Neuronal stem cell (in vitro differentiated cells): Measurements from ENCODE around the gene TAS2R46. TPM values are rescaled to one million over a fixed set of nuclear protein-coding genes. Genes with fewer than 3 reads are reported as not detected.
"Not testable (repeated sequence)": the region's sequence is repeated elsewhere in the genome, so short reads cannot be mapped to it uniquely, and the experiment has no call there.

Experiments used
- DNase-seq: peaks from one replicate; pipeline ENCODE4 v3.0.0-alpha.2; 2013; ENCODE audit warnings: low spot score
- H2AFZ ChIP-seq: one replicate; pipeline ENCODE4 v1.6.1; 2013; ENCODE audit warnings: mild to moderate bottlenecking, low read length, inconsistent platforms
- H2AK5ac ChIP-seq: 2 replicates; pipeline ENCODE4 v1.6.1; 2013; ENCODE audit warnings: low read depth, mild to moderate bottlenecking, inconsistent platforms, low read length, moderate library complexity, mixed read lengths
- H2BK120ac ChIP-seq: 2 replicates; pipeline ENCODE4 v1.6.1; 2013; ENCODE audit warnings: low read depth, mild to moderate bottlenecking, inconsistent platforms, low read length, moderate library complexity, mixed read lengths
- H2BK12ac ChIP-seq: one replicate; pipeline ENCODE4 v1.6.1; 2013; ENCODE audit warnings: low read length, inconsistent platforms
- H2BK15ac ChIP-seq: 2 replicates; pipeline ENCODE4 v1.6.1; 2013; ENCODE audit warnings: mild to moderate bottlenecking, low read length, inconsistent platforms, mixed read lengths
- H2BK5ac ChIP-seq: one replicate; pipeline ENCODE4 v1.6.1; 2013; ENCODE audit warnings: inconsistent platforms, mild to moderate bottlenecking, low read length, moderate library complexity
- H3K14ac ChIP-seq: one replicate; pipeline ENCODE4 v1.6.1; 2013; ENCODE audit warnings: low read length, inconsistent platforms
- H3K18ac ChIP-seq: 2 replicates; pipeline ENCODE4 v1.6.1; 2013; ENCODE audit warnings: low read length, inconsistent platforms
- H3K23ac ChIP-seq: 2 replicates; pipeline ENCODE4 v1.6.1; 2013; ENCODE audit warnings: low read depth, mild to moderate bottlenecking, mixed read lengths, low read length, inconsistent platforms; ENCODE audit not compliant: poor library complexity
- H3K27ac ChIP-seq: replicated peaks from 3 replicates; pipeline ENCODE4 v1.5.1; 2013; ENCODE audit warnings: low read length, inconsistent platforms
- H3K27me3 ChIP-seq, 3 experiments: 2 replicates each; pipeline ENCODE4 v1.6.1; 2013; ENCODE audit warnings: low read length in 3 of 3, mild to moderate bottlenecking in 2 of 3, inconsistent platforms in 1 of 3, low read depth in 1 of 3, mixed read lengths in 1 of 3, moderate library complexity in 1 of 3; ENCODE audit not compliant: control insufficient read depth in 3 of 3, insufficient read depth in 3 of 3
- H3K36me3 ChIP-seq, 2 donors: replicated peaks in 1 of 2; 2 replicates each; pipeline ENCODE4 v1.6.1; 2013; ENCODE audit warnings: low read length in 2 of 2; ENCODE audit not compliant: control insufficient read depth in 2 of 2, insufficient read depth in 2 of 2
- H3K4ac ChIP-seq: 2 replicates; pipeline ENCODE4 v1.6.1; 2013; ENCODE audit warnings: inconsistent platforms, mild to moderate bottlenecking, low read length, moderate library complexity
- H3K4me1 ChIP-seq, 2 donors: 1 replicate in 1 of 2; 2 replicates in 1 of 2; pipeline ENCODE4 v1.6.1; 2013; ENCODE audit warnings: low read length in 2 of 2, low read depth in 1 of 2; ENCODE audit not compliant: control insufficient read depth in 2 of 2, insufficient read depth in 1 of 2
- H3K4me2 ChIP-seq: one replicate; pipeline ENCODE4 v1.6.1; 2013; ENCODE audit warnings: mild to moderate bottlenecking, low read length, inconsistent platforms; ENCODE audit not compliant: insufficient read depth, poor library complexity, severe bottlenecking
- H3K4me3 ChIP-seq, 2 donors: 2 replicates each; pipeline ENCODE4 v1.5.1; 2013; ENCODE audit warnings: low read length in 2 of 2, mild to moderate bottlenecking in 2 of 2, inconsistent platforms in 1 of 2, moderate library complexity in 1 of 2
- H3K79me1 ChIP-seq: one replicate; pipeline ENCODE4 v1.6.1; 2013; ENCODE audit warnings: low read depth, mild to moderate bottlenecking, inconsistent platforms, low read length, moderate library complexity
- H3K9ac ChIP-seq: one replicate; pipeline ENCODE4 v1.6.1; 2013; ENCODE audit warnings: mild to moderate bottlenecking, low read depth, low read length, inconsistent platforms; ENCODE audit not compliant: poor library complexity
- H3K9me3 ChIP-seq, 2 donors: replicated peaks in 1 of 2; 2 replicates each; pipeline versions ENCODE3 to v1.6.1; 2013; ENCODE audit warnings: low read length in 2 of 2, mild to moderate bottlenecking in 2 of 2, inconsistent platforms in 1 of 2, low read depth in 1 of 2, mixed read lengths in 1 of 2, moderate library complexity in 1 of 2; ENCODE audit not compliant: control insufficient read depth in 2 of 2, insufficient read depth in 1 of 2
- H4K8ac ChIP-seq: one replicate; pipeline ENCODE4 v1.6.1; 2013; ENCODE audit warnings: low read depth, mild to moderate bottlenecking, inconsistent platforms, low read length, moderate library complexity
- H4K91ac ChIP-seq: one replicate; pipeline ENCODE4 v1.6.1; 2013; ENCODE audit warnings: low read length, low read depth, mild to moderate bottlenecking, inconsistent platforms; ENCODE audit not compliant: poor library complexity
- WGBS, 2 donors: extraction: QIAGEN DNeasy Blood & Tissue Kit; methylation state at CpG; one replicate each; pipeline ENCODE4 v1.1.7; 2013; ENCODE audit warnings: missing lambda C conversion rate in 2 of 2, mixed read lengths in 1 of 2; ENCODE audit not compliant: insufficient read length in 2 of 2, insufficient replicate concordance in 1 of 2; ENCODE audit errors: extremely low coverage in 2 of 2; 5-methylcytosine and 5-hydroxymethylcytosine counted together
- polyA plus RNA-seq, 2 experiments: library from polyadenylated mRNA; stranded (reverse); fragments of 200-250 nt; gene quantifications; one replicate each; pipeline ENCODE4 v1.2.3, GENCODE V29; 2013

The TAS2R46 gene
- not detected for polyA plus RNA-seq (2013, experiment 1 of 2)
- 0.04 TPM for polyA plus RNA-seq (2013, experiment 2 of 2)

GRCh38 chr12:11062194-11062593, at the start of gene TAS2R46:
TAS2R46 (minus strand) TSS chr12:11062294; CDS start chr12:11062294, 0 bp downstream.
- not testable (repeated sequence) for H3K27ac ChIP-seq, DNase-seq, H3K27me3 ChIP-seq, H4K8ac ChIP-seq, H3K9ac ChIP-seq, H2BK15ac ChIP-seq, H2AK5ac ChIP-seq, H3K4me2 ChIP-seq, H3K9me3 ChIP-seq, H3K4me3 ChIP-seq, H3K14ac ChIP-seq, H2BK12ac ChIP-seq, H3K23ac ChIP-seq, H2BK120ac ChIP-seq, H3K36me3 ChIP-seq, H3K4me1 ChIP-seq, H4K91ac ChIP-seq, H3K18ac ChIP-seq, H3K4ac ChIP-seq, H3K79me1 ChIP-seq, H2BK5ac ChIP-seq, H2AFZ ChIP-seq
- no CpG with 5 or more reads among the region's 1 CpG for WGBS, 2 donors

- not testable (repeated sequence) for H3K4ac ChIP-seq, H4K8ac ChIP-seq, H3K4me3 ChIP-seq, H2BK120ac ChIP-seq, H3K23ac ChIP-seq, H3K4me1 ChIP-seq, H2BK5ac ChIP-seq, H4K91ac ChIP-seq, H3K14ac ChIP-seq, H3K18ac ChIP-seq, H2BK15ac ChIP-seq, H3K27ac ChIP-seq, H3K9ac ChIP-seq, H3K4me2 ChIP-seq, DNase-seq, H2BK12ac ChIP-seq, H2AK5ac ChIP-seq, H2AFZ ChIP-seq, H3K79me1 ChIP-seq, H3K27me3 ChIP-seq
- no CpG with 5 or more reads among the region's 1 CpG for WGBS, 2 donors
- Histone ChIP-seq H3K9me3 (peaks cover 3 to 33% of the 10 kb centered on the region in 2 donors), H3K36me3 (peaks cover 0 to 18% of the 10 kb centered on the region in 2 donors)
Measured at GRCh38 chr12:11111213-11111612, 49.1 kb upstream of the TAS2R46 start.

GRCh38 chr12:11108862-11109261, 46.8 kb upstream of the TAS2R46 start:
- WGBS, 2 donors, result no CpG with 5 or more reads among the region's 2 CpGs
- no peak overlapping the region for H3K14ac ChIP-seq
- no peak for DNase-seq
- H2AK5ac ChIP-seq, result no peak overlapping the region
- H3K4me1 ChIP-seq, result no peaks in the 10 kb centered on the region
- H3K18ac ChIP-seq, result no peak overlapping the region
- no peak overlapping the region for H4K91ac ChIP-seq
- H3K27ac ChIP-seq, result no peak overlapping the region
- H2AFZ ChIP-seq, result no peak overlapping the region
- H2BK120ac ChIP-seq, result no peak overlapping the region
- H3K23ac ChIP-seq, result no peak overlapping the region
- no peak overlapping the region for H4K8ac ChIP-seq
- H3K4me3 ChIP-seq, result no peak overlapping the region
- no peak overlapping the region for H3K9ac ChIP-seq
- H3K27me3 ChIP-seq, result no peaks in the 10 kb centered on the region
- H2BK5ac ChIP-seq, result no peak overlapping the region
- H3K4ac ChIP-seq, result no peak overlapping the region
- H3K4me2 ChIP-seq, result no peak overlapping the region
- no peak overlapping the region for H2BK15ac ChIP-seq
- H3K9me3 ChIP-seq, result peaks cover 1 to 24% of the 10 kb centered on the region in 2 donors
- no peak overlapping the region for H2BK12ac ChIP-seq
- H3K36me3 ChIP-seq, result peaks cover 0 to 24% of the 10 kb centered on the region in 2 donors
- peaks cover 5% of the 10 kb centered on the region for H3K79me1 ChIP-seq

GRCh38 chr12:11107719-11108118, 45.6 kb upstream of the TAS2R46 start:
- H3K27ac ChIP-seq, result no peak overlapping the region
- peaks cover 0 to 24% of the 10 kb centered on the region in 2 donors for H3K36me3 ChIP-seq
- H2BK120ac ChIP-seq, result no peak overlapping the region
- no peak overlapping the region for H3K9ac ChIP-seq
- H4K8ac ChIP-seq, result no peak overlapping the region
- H3K4me1 ChIP-seq, result no peaks in the 10 kb centered on the region
- no peak overlapping the region for H4K91ac ChIP-seq
- no peak overlapping the region for H2AFZ ChIP-seq
- peaks cover 5% of the 10 kb centered on the region for H3K79me1 ChIP-seq
- H3K14ac ChIP-seq, result no peak overlapping the region
- peaks cover 1 to 20% of the 10 kb centered on the region in 2 donors for H3K9me3 ChIP-seq
- H3K4me3 ChIP-seq, result no peak overlapping the region
- H2BK15ac ChIP-seq, result no peak overlapping the region
- H3K4ac ChIP-seq, result no peak overlapping the region
- H2BK5ac ChIP-seq, result no peak overlapping the region
- H2AK5ac ChIP-seq, result no peak overlapping the region
- WGBS, 2 donors, result no CpG with 5 or more reads among the region's 1 CpG
- H3K18ac ChIP-seq, result no peak overlapping the region
- H3K27me3 ChIP-seq, result no peaks in the 10 kb centered on the region
- H2BK12ac ChIP-seq, result no peak overlapping the region
- no peak for DNase-seq
- H3K23ac ChIP-seq, result no peak overlapping the region
- H3K4me2 ChIP-seq, result no peak overlapping the region
